Activated naive CD4-positive, alpha-beta T cell treated with Interleukin-2 at 50 U/mL for 16 hours (primary cell): ENCODE measurements around the gene LRP2BP.
"Not testable (repeated sequence)": the region's sequence is repeated elsewhere in the genome, so short reads cannot be mapped to it uniquely, and the experiment has no call there.

Source experiments
- DNase-seq: peaks from one replicate; pipeline ENCODE4 v3.0.0-alpha.2; 2020

The LRP2BP gene

GRCh38 chr4:185358959-185359358 is 36.8 kb downstream of the LRP2BP start:
- no peak for DNase-seq

DNA sequence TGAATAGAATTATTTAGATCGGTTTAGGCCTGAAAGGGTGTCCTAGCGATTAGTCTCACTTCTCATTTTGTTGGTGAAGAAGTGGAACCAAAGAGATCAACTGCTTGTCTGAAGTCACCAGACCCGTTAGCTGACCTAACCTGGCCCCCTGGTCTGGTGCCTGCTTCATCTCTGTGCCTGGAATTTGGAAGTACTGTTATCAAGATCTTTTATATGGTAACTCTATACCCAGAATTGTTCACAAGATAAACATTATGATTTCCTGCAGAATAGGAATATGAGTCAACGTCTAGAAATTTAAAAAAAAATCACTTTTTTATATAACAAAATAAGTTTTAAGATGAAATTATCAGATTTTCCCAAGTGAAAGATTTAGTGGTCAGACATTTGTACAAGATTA is 37.2 kb downstream of the LRP2BP start:
- DNase-seq = no peak

DNA sequence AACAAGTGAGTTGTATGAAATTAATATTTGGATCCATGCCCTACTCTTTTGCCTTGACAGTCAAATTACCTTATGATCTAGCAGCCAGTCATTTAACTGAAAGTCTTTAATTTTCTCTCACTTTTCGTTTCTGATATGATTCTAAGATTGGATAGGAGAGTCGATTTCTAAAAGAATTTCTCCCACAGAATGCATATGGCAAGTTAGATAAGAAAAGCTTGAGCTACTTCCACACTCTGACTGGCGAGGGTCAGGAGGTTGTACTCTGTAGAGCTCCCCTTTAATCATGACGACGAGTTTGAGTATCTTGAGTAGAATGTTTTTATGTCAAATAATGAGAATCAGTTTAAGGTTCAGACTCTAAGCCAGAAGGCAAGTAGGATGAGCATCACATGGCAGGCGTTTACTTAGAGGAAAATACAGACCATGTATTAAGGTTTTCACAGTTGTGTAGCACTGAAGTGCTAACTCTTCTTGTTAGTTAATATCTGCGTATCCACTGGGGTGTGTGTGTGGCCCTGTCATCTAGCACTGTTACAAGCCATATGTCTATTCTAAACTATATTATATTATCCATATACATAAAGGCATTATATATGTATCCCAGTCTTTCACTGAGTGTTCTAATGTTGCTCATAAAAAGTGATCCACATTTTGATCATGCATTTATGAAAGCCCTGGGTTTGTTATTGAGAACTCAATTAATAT is 37.8 kb downstream of the LRP2BP start:
- DNase-seq = no peak

DNA sequence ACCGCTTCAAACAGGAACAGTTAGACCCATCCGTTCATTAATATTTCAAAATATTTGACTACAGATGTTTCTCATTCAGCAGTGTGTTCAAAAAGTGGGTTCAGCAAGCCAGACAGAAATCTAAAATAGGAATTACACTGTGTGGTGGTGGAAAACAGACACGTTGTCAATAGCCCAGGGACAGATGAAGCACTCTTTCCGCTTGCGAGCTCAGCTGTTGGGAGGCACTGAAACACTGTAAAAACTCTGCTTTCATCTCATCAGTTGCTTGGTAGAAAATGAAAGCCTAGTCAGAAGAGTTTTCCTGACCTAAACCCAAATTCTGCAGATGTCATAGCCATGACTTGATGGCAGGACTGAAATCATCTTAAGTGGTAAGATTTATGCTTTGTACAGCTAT is 38.5 kb downstream of the LRP2BP start:
- DNase-seq = no peak

- DNase-seq = no peak
These were observed 43.0 kb downstream of the LRP2BP start for GRCh38 chr4:185352741-185353140.

- no peak for DNase-seq
These were observed 43.5 kb downstream of the LRP2BP start for GRCh38 chr4:185352202-185352601.

- no peak for DNase-seq
These were observed 44.0 kb downstream of the LRP2BP start for GRCh38 chr4:185351691-185352090.

DNA sequence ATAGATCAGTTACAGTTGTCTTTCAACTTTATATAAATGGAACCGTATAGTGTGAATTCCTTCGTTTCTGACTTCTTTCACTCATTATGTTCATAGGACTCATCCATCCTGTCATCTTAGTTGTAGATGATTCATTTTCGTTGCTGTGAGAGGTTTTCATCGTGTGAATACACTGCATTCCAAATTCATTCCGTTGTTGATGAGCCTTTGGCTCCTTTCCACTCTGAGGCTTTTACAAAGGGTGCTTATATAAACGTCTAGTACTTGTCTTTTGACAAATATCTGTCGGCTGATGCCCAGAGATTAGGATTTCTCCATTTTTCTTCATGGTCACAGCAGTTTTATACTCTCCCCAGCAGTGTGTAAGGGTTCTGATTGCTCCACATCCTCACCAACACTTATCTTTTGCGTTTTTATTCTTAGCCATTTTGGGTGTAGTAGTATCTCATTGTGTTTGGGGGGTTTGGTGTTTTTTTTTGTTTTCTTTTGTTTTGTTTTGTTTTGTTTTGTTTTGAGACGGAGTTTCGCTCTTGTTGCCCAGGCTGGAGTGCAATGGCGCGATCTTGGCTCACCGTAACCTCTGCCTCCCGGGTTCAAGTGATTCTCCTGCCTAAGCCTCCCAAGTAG is 48.6 kb downstream of the LRP2BP start:
- DNase-seq = no peak

DNA sequence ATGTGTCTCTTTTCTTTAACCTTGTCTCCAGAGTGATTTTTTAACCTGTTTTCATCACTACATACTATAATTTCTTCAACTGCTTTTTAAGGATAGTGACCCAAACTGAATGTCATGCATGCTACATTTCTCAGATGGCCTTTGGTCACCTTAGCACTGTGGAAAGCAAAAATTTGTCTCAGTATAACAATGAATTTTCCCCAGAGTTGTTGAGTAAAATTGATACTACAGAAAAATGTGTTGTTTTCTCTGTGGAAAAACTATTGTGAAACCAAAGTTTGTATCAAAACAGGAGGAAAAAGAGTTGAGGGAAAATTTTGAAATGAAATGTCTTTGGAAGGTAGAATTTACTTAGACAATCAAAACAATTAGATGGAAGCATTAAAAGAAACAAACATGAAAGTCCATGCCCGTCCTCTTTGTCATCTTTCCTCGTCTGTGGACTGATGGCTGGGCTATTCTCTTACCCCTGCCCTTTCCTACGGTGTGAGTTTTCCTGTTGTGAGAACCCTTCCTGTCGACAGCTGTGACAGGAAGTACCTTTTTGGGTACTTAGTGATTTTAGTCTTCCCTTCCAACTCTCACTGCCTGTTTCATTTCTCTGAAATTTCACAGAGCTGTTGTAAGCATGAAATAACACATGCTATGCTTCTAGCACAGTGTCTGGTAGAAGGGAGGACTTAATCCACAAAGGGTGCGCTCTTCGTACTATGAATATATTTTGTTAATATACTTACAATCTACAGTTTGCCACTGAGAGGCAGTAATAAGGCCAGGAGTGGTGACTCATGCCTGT is 50.8 kb downstream of the LRP2BP start:
- DNase-seq = no peak

GRCh38 chr4:185343726-185344581 is 51.8 kb downstream of the LRP2BP start:
- DNase-seq = no peak

DNA sequence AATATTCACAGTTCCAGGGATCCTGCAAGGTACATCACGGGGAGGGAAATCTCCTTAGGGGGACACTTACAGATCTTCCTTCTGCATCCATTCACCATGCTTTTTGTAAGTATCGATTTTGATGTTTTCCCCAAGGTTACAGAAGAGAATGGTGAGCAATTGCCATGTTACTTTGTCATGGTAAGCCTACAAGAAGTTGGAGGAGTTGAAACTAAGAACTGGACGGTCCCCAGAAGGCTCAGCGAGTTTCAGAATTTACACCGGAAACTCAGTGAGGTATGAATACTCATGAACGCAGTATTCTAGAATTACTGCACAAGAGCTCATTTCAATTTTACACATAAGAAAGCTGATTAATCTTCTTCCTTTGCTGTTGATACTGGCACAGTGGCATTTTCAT is 53.9 kb downstream of the LRP2BP start:
- DNase-seq = no peak

DNA sequence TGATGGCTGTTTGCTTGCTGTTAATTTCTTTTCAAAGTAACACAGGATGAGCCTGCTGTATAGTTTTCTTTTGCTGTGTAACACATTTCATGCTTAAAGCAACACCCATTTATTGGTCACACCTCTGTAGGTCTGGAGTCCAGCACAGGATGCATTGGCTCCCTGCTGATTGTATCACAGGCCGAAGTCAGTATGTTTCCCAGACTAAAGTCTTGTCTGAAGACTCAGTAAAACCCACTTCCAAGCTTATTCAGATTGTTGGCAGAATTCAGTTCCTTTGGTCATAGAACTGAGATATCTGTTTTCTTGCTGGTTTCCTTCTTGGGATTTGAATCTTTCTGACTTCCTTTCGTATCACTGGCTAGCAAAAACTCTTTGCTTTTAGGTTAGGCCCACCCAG is 54.3 kb downstream of the LRP2BP start:
- DNase-seq = no peak

DNA sequence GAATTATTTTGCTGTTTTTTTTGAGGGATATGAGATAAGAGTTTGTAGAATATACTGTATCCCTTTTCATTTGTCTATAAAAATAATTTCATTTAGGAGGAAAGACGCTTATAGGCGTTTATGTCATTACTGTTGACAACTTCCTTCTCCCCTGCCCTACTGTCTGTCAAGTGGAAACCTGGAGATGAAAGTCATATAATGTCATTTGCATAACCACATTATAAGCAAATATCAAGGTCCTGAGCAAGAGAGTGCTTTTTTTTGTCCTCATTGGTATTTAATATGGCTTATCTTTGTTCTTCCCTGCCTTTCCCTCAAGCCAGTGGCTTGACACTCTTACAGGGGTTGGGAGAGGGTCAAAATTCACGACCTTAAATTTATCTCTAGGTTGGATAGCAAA is 55.8 kb downstream of the LRP2BP start:
- DNase-seq = no peak

DNA sequence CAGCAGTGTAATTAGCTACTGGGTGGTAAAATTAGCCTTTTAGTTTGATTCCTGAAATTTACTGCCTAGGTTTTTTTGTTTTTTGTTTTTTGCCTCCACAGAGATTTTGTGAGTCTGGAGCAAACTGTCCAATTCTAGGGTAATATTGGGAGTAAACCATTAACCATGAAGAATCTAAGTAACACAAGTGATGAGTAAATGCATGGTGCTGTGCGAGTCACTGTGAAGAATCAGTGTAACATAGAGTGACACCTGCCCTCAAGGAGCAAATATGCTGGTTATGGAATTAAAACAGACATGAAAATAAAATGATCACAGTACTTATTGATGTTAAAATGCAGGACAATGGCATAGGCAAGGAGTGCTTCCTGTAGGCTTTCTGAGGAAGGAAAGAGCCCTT is 60.1 kb downstream of the LRP2BP start:
- no peak for DNase-seq

DNA sequence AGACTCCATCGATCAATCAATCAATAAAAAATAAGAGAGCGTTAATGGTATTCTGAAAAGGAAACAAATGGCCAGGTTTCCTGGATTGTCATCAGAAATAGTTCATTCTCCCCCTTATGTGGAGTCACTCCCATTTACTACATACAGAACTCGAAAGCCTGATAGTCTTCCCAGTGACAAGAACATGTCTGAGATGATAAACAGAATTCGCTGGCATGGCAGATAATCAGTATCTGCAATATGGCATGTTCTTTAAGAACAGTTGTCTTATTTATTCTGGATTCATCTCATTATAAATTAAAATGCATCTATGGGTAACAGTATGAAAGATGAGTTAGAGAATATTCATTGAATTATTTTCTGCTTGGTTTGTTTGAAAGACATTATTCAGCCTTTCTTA is 61.4 kb downstream of the LRP2BP start:
- DNase-seq = no peak

DNA sequence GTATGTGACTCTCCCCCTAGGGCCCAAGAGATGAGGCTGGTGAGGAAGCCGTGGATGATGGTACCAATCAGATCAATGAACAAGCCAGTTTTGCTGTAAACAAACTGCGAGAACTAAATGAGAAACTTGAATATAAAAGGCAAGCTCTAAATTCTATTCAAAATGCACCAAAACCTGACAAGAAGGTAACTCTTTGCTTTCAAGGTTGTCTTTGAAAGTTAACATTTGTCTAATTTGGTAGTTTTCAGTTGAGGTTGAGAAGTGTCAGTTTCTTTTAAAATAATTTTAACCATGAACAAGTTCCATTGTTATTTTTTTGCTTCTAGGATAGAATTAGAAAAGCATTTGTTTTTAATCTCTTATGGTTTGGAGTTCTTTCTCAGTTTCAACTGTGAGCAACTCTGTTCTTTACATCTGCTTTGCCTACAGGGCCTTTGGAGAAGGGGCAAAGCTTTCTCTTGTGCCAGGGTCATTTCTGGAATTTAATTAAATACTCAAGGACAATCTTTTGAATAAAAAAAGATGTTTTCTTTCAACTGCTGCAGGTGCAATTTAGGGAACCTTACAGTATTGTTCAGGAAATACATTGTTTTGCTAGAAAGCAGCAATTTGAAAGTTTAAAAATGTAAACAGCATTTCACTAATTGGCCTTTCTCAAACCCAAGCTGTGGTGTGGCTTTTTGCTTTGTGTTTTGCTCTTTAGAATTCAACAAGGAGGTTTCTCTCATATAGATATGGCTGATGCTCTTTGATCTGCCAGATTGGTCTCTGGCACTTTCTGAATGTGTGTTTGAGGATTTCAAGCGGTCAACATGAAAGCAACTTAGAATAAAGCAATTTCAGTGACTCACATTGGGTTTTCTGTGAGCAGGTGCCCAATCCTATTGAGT is 62.9 kb downstream of the LRP2BP start:
- DNase-seq = no peak

DNA sequence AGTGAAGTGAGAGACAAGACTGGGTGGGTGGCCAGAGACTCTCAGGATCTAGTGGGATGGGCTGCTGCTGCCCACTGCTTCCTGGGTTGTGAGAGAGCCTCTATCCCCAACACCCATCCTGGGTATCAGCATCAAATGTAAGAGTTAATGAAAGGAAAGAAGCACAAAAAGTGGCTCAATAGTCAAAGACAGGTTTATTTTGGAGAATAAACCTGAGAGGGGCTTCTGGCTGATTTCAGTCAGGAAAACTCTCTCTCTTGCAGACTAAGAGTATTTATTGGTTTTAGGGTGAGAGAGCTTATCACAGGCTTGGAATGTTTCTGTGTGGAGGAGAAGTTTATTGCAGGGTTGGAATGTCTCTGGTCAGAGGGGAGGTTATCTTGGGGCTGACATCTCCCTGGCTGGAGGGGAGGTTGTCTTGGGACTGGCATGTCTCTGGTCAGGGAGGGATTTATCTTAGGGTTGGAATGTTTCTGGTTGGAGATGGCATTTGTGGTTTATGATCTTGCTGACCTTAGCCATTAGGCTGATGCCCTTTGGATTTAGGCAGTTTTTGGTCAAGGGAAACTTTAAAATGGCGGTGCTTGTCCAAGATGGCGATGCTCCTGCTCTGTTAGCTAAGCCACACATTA is 65.7 kb downstream of the LRP2BP start:
- DNase-seq = not testable (repeated sequence)

- DNase-seq = no peak
These were observed 67.1 kb downstream of the LRP2BP start for GRCh38 chr4:185328586-185328985.

DNA sequence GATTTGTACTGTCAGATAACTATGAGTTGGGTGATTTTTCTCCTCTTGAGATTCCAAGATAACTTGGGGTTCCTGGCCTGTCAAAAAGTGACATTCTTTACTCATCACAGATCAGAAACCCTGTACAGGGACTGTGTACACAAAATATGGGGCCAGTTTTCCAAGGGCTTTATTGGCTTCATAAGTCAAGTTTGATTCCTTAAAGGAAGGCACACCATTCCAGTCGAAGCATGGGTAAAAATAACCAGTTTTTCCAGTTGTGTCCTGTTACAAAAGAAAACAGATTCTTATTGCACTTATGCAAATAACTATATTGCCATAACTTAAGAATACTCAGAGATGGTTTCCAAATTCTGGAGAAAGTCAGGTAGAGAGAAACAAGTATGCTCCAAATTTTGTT is 70.0 kb downstream of the LRP2BP start:
- not testable (repeated sequence) for DNase-seq

- DNase-seq = not testable (repeated sequence)
These were observed 71.4 kb downstream of the LRP2BP start for GRCh38 chr4:185324361-185324760.

- no peak for DNase-seq
These were observed 72.1 kb downstream of the LRP2BP start for GRCh38 chr4:185323606-185324005.

DNA sequence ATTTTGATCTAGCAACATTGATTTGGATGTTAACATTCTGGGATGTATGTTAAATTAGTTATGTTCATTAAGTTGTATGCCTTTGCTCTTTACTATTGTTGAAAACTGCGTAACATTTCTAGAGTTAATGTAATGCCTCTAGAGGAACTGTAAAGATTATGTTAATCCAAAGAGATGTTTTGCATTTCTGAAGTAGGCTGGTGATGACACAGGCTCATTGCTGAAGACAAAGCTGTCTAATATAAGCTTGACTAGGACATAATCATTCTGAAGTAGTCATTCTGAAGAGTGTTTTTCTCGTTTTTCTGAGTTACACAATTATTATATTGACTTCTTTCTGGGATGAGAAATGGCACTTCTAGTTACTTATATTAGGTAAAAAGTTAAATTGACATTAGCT is 72.9 kb downstream of the LRP2BP start:
- DNase-seq = no peak
